ENCODE results near the gene OCSTAMP.

GRCh38 chr20:46530640-46531039, 19.8 kb downstream of the OCSTAMP start:
- TF ChIP-seq TAF1 (IDR thresholded peaks at IDR 0.05; ENCODE audit: borderline replicate concordance, insufficient read depth, low read length) (no peak), POLR2AphosphoS5 (IDR thresholded peaks at IDR 0.05; ENCODE audit: low read depth, low read length) (no peak), REST (IDR thresholded peaks at IDR 0.05; ENCODE audit: insufficient read depth in 1 of 2, low read depth in 2 of 2, low read length in 2 of 2) (no peak)

Measured in PFSK-1 (cell line).